Spleen (tissue), 11 donors: Measurements from ENCODE around the gene PPP1R9A. TPM values are rescaled to one million over a fixed set of nuclear protein-coding genes. Genes with fewer than 3 reads are reported as not detected.

ENCODE experiments used
- DNase-seq: peaks from one replicate; pipeline ENCODE4 v3.0.0-alpha.2; 2020
- H3K27ac ChIP-seq, 8 donors: fragments of 200-600 bp; sonication (generic) in 7 of 8; 1 replicate in 4 of 8; 2 replicates in 4 of 8; pipeline versions ENCODE4 v1.5.0 to v1.8.0; 2016 to 2021; ENCODE audit warnings: inconsistent platforms in 4 of 8, mild to moderate bottlenecking in 4 of 8, moderate library complexity in 1 of 8
- H3K27me3 ChIP-seq, 7 donors: fragments of 200-600 bp; sonication (generic) in 6 of 7; replicated peaks in 1 of 7; 1 replicate in 4 of 7; 2 replicates in 3 of 7; pipeline versions ENCODE4 v1.5.0 to v1.8.0; 2016 to 2021; ENCODE audit warnings: inconsistent platforms in 3 of 7, mild to moderate bottlenecking in 1 of 7
- H3K36me3 ChIP-seq, 6 donors: fragments of 200-600 bp; sonication (generic) in 5 of 6; 1 replicate in 4 of 6; 2 replicates in 2 of 6; pipeline versions ENCODE4 v1.5.0 to v1.8.0; 2016 to 2021; ENCODE audit warnings: inconsistent platforms in 2 of 6
- H3K4me1 ChIP-seq, 6 donors: fragments of 200-600 bp; sonication (generic) in 5 of 6; 1 replicate in 3 of 6; 2 replicates in 3 of 6; pipeline versions ENCODE4 v1.5.0 to v1.8.0; 2016 to 2021; ENCODE audit warnings: inconsistent platforms in 3 of 6
- H3K4me3 ChIP-seq, 8 donors: fragments of 200-600 bp; sonication (generic) in 7 of 8; 1 replicate in 4 of 8; 2 replicates in 4 of 8; pipeline versions ENCODE4 v1.5.0 to v1.8.0; 2016 to 2021; ENCODE audit warnings: inconsistent platforms in 4 of 8, mild to moderate bottlenecking in 4 of 8, moderate library complexity in 2 of 8
- H3K9me3 ChIP-seq, 8 donors: fragments of 200-600 bp; sonication (generic) in 7 of 8; 1 replicate in 4 of 8; 2 replicates in 4 of 8; pipeline versions ENCODE4 v1.5.0 to v1.8.0; 2016 to 2021; ENCODE audit warnings: inconsistent platforms in 4 of 8
- CTCF ChIP-seq, 11 experiments: fragments of 200-600 bp in 7 of 11; fragments of 450-650 bp in 4 of 11; sonication (generic) in 4 of 11; IDR thresholded peaks in 8 of 11; conservative IDR thresholded peaks in 3 of 11; 1 replicate in 7 of 11; 2 replicates in 4 of 11; pipeline versions ENCODE4 v1.4.0 to v1.8.0; 2016 to 2021; ENCODE audit warnings: antibody characterized with exemption in 11 of 11, inconsistent platforms in 4 of 11, mild to moderate bottlenecking in 1 of 11
- POLR2A ChIP-seq, 3 donors: fragments of 450-650 bp; IDR thresholded peaks; one replicate each; pipeline ENCODE4 v1.5.1; 2017; ENCODE audit warnings: antibody characterized with exemption in 3 of 3, mild to moderate bottlenecking in 1 of 3
- POLR2AphosphoS5 ChIP-seq, 3 donors: sonication (generic); formaldehyde crosslinking; IDR thresholded peaks; one replicate each; pipeline ENCODE4 v1.5.1; 2017; ENCODE audit warnings: antibody characterized with exemption in 3 of 3
- WGBS, 5 donors: extraction: QIAGEN DNeasy Blood & Tissue Kit in 3 of 5; methylation state at CpG; one replicate each; pipeline versions ENCODE4 v1.1.5 to v1.1.7; 2013 to 2018; 5-methylcytosine and 5-hydroxymethylcytosine counted together
- intact Hi-C: fragments of 100-400 bp; cut with DNase I; formaldehyde crosslinking; loops from one replicate; pipeline ENCODE4 v1.15.0; 2023; ENCODE audit warnings: low total_unique reads
- polyA plus RNA-seq, 3 donors: library from polyadenylated mRNA; stranded (reverse); fragments of 200-250 nt; gene quantifications; one replicate each; pipeline ENCODE4 v1.2.1, GENCODE V29; 2013
- total RNA-seq, 7 donors: library from RNA; depleted of rRNA in 3 of 7; stranded (reverse); fragments of >200 nt in 3 of 7; fragmentation: NEBNext Ultra II Directional in 4 of 7; extraction: Animal tissue kit (Norgen Biotek cat#: 25700) in 4 of 7; gene quantifications; one replicate each; pipeline versions ENCODE4 v1.1.0 to v1.2.1, GENCODE V29; 2016 to 2021
- donor health status: healthy with polysubstance abuse.
- donor health status: DM: no; HTN: no; CAD: no; lungs with moderate emphysema.
- donor health status: DM: no; HTN: no; CAD: no.
- donor health status: Bipolar disorder and iron deficiency.
- donor health status: healthy.
- donor health status: DM: no; HTN: no; CAD: no.
- donor health status: DM: yes; HTN: yes; CAD: no.

The PPP1R9A gene
- total and polyA plus RNA-seq, 10 donors = 0.52 to 24.1 (median 10.9) TPM

- H3K27ac ChIP-seq = no peak overlapping the region
- H3K27me3 ChIP-seq = no peaks in the 10 kb centered on the region
- no peaks in the 10 kb centered on the region for H3K36me3 ChIP-seq
- no peak for DNase-seq
- H3K9me3 ChIP-seq = no peaks in the 10 kb centered on the region
- WGBS, 5 donors = 34 to 89% (median 82%) methylated on average over 1 of the region's 1 CpG
- H3K4me3 ChIP-seq = no peak overlapping the region
- TF ChIP-seq POLR2AphosphoS5 (IDR thresholded peaks at IDR 0.05) (no peak), POLR2A (IDR thresholded peaks at IDR 0.05) (no peak), CTCF (IDR thresholded peaks at IDR 0.05 in 8 of 11, conservative IDR thresholded peaks at IDR 0.05 in 3 of 11) (no peak)
- intact Hi-C loops = no loop called here
- no peaks in the 10 kb centered on the region for H3K4me1 ChIP-seq
These were observed 265.0 kb downstream of the PPP1R9A start for GRCh38 chr7:95172420-95172819.

GRCh38 chr7:95190515-95190914 lies 283.1 kb downstream of the PPP1R9A start:
- no peak overlapping the region for H3K4me3 ChIP-seq
- WGBS, 5 donors = 84 to 94% (median 91%) methylated on average over 3 of the region's 3 CpGs
- H3K27ac ChIP-seq = no peak overlapping the region
- intact Hi-C loops = loop anchor here (10.0 kb wide), 1 partner anchor 736 kb away; no protein-coding TSS in a partner anchor
- peaks cover 0 to 9% (median 0%) of the 10 kb centered on the region in 8 donors for H3K9me3 ChIP-seq
- DNase-seq = no peak
- no peaks in the 10 kb centered on the region for H3K27me3 ChIP-seq
- H3K36me3 ChIP-seq = no peaks in the 10 kb centered on the region
- no peaks in the 10 kb centered on the region for H3K4me1 ChIP-seq
- TF ChIP-seq CTCF (IDR thresholded peaks at IDR 0.05 in 8 of 11, conservative IDR thresholded peaks at IDR 0.05 in 3 of 11) (no peak), POLR2AphosphoS5 (IDR thresholded peaks at IDR 0.05) (no peak), POLR2A (IDR thresholded peaks at IDR 0.05) (no peak)

GRCh38 chr7:95191795-95192194 lies 284.4 kb downstream of the PPP1R9A start:
- Histone ChIP-seq H3K36me3 (no peaks in the 10 kb centered on the region), H3K27ac (no peak overlapping the region), H3K4me3 (no peak overlapping the region), H3K27me3 (no peaks in the 10 kb centered on the region), H3K9me3 (peaks cover 0 to 9% (median 0%) of the 10 kb centered on the region in 8 donors), H3K4me1 (no peaks in the 10 kb centered on the region)
- intact Hi-C loops = loop anchor here (10.0 kb wide), 1 partner anchor 737 kb away; no protein-coding TSS in a partner anchor
- no peak for DNase-seq
- TF ChIP-seq POLR2A (IDR thresholded peaks at IDR 0.05) (no peak), POLR2AphosphoS5 (IDR thresholded peaks at IDR 0.05) (no peak), CTCF (IDR thresholded peaks at IDR 0.05 in 8 of 11, conservative IDR thresholded peaks at IDR 0.05 in 3 of 11) (no peak)

- H3K4me1 ChIP-seq = no peaks in the 10 kb centered on the region
- no peaks in the 10 kb centered on the region for H3K36me3 ChIP-seq
- no peaks in the 10 kb centered on the region for H3K9me3 ChIP-seq
- intact Hi-C loops = loop anchor here (10.0 kb wide), 1 partner anchor 744 kb away; no protein-coding TSS in a partner anchor
- no peak overlapping the region for H3K4me3 ChIP-seq
- no peaks in the 10 kb centered on the region for H3K27me3 ChIP-seq
- no peak for DNase-seq
- 56 to 78% (median 64%) methylated on average over 1 of the region's 1 CpG for WGBS, 5 donors
- TF ChIP-seq POLR2AphosphoS5 (IDR thresholded peaks at IDR 0.05) (no peak), POLR2A (IDR thresholded peaks at IDR 0.05) (no peak), CTCF (IDR thresholded peaks at IDR 0.05 in 8 of 11, conservative IDR thresholded peaks at IDR 0.05 in 3 of 11) (no peak)
- H3K27ac ChIP-seq = no peak overlapping the region
These were observed 291.5 kb downstream of the PPP1R9A start for GRCh38 chr7:95198863-95199262.
